ENCODE measurements around the gene TSPAN14. TPM values are rescaled to one million over a fixed set of nuclear protein-coding genes. Genes with fewer than 3 reads are reported as not detected.

Gene TSPAN14
- total RNA-seq, 2 donors from 2014 or later = 24.2 to 34.7 TPM

DNA sequence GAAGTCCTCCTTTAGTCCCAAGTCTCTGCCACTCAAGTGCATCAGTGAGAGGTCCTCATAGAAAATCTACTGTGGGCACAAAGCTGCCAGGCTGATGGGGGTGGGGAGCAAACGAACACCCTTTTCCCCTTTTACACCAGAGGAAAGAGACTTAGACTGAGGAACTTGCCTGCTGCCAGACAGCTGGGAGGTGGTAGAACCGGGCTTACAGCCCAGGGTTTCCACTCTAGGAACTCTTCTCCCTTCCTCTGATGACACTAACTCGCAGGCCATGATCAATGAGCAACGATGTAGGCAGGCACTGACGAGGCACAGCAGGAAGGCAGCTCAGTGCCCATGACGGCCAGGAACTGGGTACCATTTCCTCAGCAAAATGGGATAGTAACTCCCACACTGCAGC, 72.6 kb downstream of the TSPAN14 start:
- peaks cover 0 to 31% of the 10 kb centered on the region in 2 donors for H3K4me1 ChIP-seq
- H3K36me3 ChIP-seq = no peaks in the 10 kb centered on the region
- no peaks in the 10 kb centered on the region for H3K27me3 ChIP-seq
- H3K9me3 ChIP-seq = no peaks in the 10 kb centered on the region
- no peak for DNase-seq (ENCODE audit: low spot score)
- no peak overlapping the region for H3K27ac ChIP-seq
- H3K4me3 ChIP-seq = no peak overlapping the region
- TF ChIP-seq, protein P1, sequence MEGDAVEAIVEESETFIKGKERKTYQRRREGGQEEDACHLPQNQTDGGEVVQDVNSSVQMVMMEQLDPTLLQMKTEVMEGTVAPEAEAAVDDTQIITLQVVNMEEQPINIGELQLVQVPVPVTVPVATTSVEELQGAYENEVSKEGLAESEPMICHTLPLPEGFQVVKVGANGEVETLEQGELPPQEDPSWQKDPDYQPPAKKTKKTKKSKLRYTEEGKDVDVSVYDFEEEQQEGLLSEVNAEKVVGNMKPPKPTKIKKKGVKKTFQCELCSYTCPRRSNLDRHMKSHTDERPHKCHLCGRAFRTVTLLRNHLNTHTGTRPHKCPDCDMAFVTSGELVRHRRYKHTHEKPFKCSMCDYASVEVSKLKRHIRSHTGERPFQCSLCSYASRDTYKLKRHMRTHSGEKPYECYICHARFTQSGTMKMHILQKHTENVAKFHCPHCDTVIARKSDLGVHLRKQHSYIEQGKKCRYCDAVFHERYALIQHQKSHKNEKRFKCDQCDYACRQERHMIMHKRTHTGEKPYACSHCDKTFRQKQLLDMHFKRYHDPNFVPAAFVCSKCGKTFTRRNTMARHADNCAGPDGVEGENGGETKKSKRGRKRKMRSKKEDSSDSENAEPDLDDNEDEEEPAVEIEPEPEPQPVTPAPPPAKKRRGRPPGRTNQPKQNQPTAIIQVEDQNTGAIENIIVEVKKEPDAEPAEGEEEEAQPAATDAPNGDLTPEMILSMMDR (IDR thresholded peaks at IDR 0.05) = no peak

- Histone ChIP-seq H3K27me3 (no peaks in the 10 kb centered on the region), H3K9me3 (no peaks in the 10 kb centered on the region), H3K4me3 (no peak overlapping the region), H3K36me3 (no peaks in the 10 kb centered on the region), H3K27ac (no peak overlapping the region), H3K4me1 (peaks cover 0 to 31% of the 10 kb centered on the region in 2 donors)
- TF ChIP-seq, protein P1 (IDR thresholded peaks at IDR 0.05) = no peak
- no peak for DNase-seq (ENCODE audit: low spot score)
Measured at GRCh38 chr10:80528185-80528700, 74.1 kb downstream of the TSPAN14 start.

DNA sequence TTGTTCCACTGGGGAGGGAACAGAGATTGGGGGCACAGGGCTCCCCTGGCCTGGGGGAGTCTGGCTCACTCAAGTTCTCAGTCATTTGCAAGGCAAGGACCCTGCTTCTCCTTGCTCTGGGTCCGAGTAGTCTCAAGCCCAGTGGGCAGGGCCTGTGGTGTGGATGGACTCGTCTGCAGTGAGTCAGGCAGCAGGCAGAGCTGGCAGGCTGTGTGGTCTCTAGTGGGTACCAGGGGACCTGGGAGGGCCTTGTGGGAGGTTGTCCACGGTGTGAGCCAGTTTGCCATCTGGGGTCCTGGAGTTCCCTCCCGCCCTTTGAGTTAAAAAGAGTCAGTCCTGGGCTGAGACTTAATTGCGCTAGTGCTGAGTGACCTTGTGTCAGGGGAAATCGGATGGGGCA, 74.8 kb downstream of the TSPAN14 start:
- H3K4me3 ChIP-seq = no peak overlapping the region
- DNase-seq (ENCODE audit: low spot score) = no peak
- H3K4me1 ChIP-seq = peaks cover 0 to 27% of the 10 kb centered on the region in 2 donors
- no peaks in the 10 kb centered on the region for H3K27me3 ChIP-seq
- H3K36me3 ChIP-seq = no peaks in the 10 kb centered on the region
- H3K27ac ChIP-seq = peak overlapping the region in 1 of 2 donors; percentile 20
- no peaks in the 10 kb centered on the region for H3K9me3 ChIP-seq
- TF ChIP-seq, protein P1 (IDR thresholded peaks at IDR 0.05) = no peak

- H3K27ac ChIP-seq = peak overlapping the region in 1 of 2 donors; percentile 20
- peaks cover 0 to 20% of the 10 kb centered on the region in 2 donors for H3K4me1 ChIP-seq
- no peak overlapping the region for H3K4me3 ChIP-seq
- H3K9me3 ChIP-seq = no peaks in the 10 kb centered on the region
- DNase-seq (ENCODE audit: low spot score) = no peak
- H3K27me3 ChIP-seq = no peaks in the 10 kb centered on the region
- no peaks in the 10 kb centered on the region for H3K36me3 ChIP-seq
- TF ChIP-seq, protein P1 (IDR thresholded peaks at IDR 0.05) = no peak
Measured at GRCh38 chr10:80529604-80530003, 75.5 kb downstream of the TSPAN14 start.

GRCh38 chr10:80530251-80530650, 76.1 kb downstream of the TSPAN14 start:
- Histone ChIP-seq H3K27ac (no peak overlapping the region), H3K9me3 (no peaks in the 10 kb centered on the region), H3K27me3 (no peaks in the 10 kb centered on the region), H3K36me3 (no peaks in the 10 kb centered on the region), H3K4me3 (no peak overlapping the region), H3K4me1 (peaks cover 0 to 20% of the 10 kb centered on the region in 2 donors)
- DNase-seq (ENCODE audit: low spot score) = no peak
- TF ChIP-seq, protein P1 (IDR thresholded peaks at IDR 0.05) = no peak

DNA sequence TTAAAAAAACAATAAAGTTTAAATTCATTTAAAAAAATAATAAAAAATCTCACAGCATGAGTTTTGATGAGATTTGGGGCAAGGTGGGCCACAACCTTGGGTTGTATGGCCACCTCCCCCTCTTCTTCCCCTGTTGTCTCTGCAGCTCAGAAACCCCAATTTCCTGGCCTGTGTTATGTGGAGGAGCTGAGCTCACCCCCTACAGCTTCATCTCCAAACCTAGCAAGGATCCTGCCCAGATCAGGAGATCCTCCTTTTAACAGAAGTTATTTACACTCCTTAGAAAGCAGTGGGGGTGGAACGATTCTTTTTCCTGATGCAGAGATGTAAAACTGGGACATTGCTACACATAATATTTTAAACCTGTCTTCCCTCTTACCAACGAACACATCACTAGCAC, 76.7 kb downstream of the TSPAN14 start:
- Histone ChIP-seq H3K27me3 (no peaks in the 10 kb centered on the region), H3K27ac (no peak overlapping the region), H3K9me3 (no peaks in the 10 kb centered on the region), H3K36me3 (no peaks in the 10 kb centered on the region), H3K4me3 (no peak overlapping the region), H3K4me1 (peaks cover 0 to 24% of the 10 kb centered on the region in 2 donors)
- DNase-seq (ENCODE audit: low spot score) = no peak
- TF ChIP-seq, protein P1 (IDR thresholded peaks at IDR 0.05) = no peak
